Measurements from ENCODE around the gene ABCA7. TPM values are rescaled to one million over a fixed set of nuclear protein-coding genes. Genes with fewer than 3 reads are reported as not detected.

Gene ABCA7
- total RNA-seq, 1 experiment from 2014 or later = 18.2 TPM

- no peak overlapping the region for H3K27ac Mint-ChIP-seq (ENCODE audit: low read depth, unreplicated experiment)
- peaks cover 62% of the 10 kb centered on the region for H3K36me3 Mint-ChIP-seq (ENCODE audit: insufficient read depth, unreplicated experiment)
- BruUV-seq (replicated peaks) = no TSS peak
These were observed 2.3 kb upstream of the ABCA7 start for GRCh38 chr19:1037621-1038064.

GRCh38 chr19:1038978-1039645, 795 bp upstream of the ABCA7 start:
- ChIA-PET POLR2A (interaction anchor here (0.7 to 5.1 kb wide), 8 partner anchors 11 to 227 kb away, joined by 3 to 97 read pairs (median 5); partner anchors contain the start of genes CNN2 and RNU6-2), CTCF (interaction anchor here (0.6 kb wide), 2 partner anchors 18 to 160 kb away, joined by 3 to 4 read pairs; partner anchors contain the start of gene RNU6-2)
- Mint-ChIP-seq H3K4me1 (ENCODE audit: insufficient read depth, unreplicated experiment) (peaks cover 10% of the 10 kb centered on the region), H3K27ac (ENCODE audit: low read depth, unreplicated experiment) (peak overlapping the region; percentile 67), H3K9me3 (ENCODE audit: unreplicated experiment) (no peaks in the 10 kb centered on the region), H3K27me3 (ENCODE audit: insufficient read depth, unreplicated experiment) (no peaks in the 10 kb centered on the region), H3K36me3 (ENCODE audit: insufficient read depth, unreplicated experiment) (peaks cover 52% of the 10 kb centered on the region), H3K4me3 (ENCODE audit: unreplicated experiment) (peak overlapping the region; percentile 92)
- no TSS peak for BruUV-seq (replicated peaks)
- DNase-seq (ENCODE audit: unreplicated experiment) = no peak
- intact Hi-C loops (cut with micrococcal nuclease) = no loop called here
- TF ChIP-seq, protein P1, sequence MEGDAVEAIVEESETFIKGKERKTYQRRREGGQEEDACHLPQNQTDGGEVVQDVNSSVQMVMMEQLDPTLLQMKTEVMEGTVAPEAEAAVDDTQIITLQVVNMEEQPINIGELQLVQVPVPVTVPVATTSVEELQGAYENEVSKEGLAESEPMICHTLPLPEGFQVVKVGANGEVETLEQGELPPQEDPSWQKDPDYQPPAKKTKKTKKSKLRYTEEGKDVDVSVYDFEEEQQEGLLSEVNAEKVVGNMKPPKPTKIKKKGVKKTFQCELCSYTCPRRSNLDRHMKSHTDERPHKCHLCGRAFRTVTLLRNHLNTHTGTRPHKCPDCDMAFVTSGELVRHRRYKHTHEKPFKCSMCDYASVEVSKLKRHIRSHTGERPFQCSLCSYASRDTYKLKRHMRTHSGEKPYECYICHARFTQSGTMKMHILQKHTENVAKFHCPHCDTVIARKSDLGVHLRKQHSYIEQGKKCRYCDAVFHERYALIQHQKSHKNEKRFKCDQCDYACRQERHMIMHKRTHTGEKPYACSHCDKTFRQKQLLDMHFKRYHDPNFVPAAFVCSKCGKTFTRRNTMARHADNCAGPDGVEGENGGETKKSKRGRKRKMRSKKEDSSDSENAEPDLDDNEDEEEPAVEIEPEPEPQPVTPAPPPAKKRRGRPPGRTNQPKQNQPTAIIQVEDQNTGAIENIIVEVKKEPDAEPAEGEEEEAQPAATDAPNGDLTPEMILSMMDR (IDR thresholded peaks at IDR 0.05; ENCODE audit: unreplicated experiment) = no peak

More at GRCh38 chr19:1037621-1038064, 2.3 kb upstream of the ABCA7 start:
- intact Hi-C loops (cut with micrococcal nuclease) = no loop called here
- peaks cover 10% of the 10 kb centered on the region for H3K4me1 Mint-ChIP-seq (ENCODE audit: insufficient read depth, unreplicated experiment)
- CTCF ChIA-PET = no interaction called here
- H3K27me3 Mint-ChIP-seq (ENCODE audit: insufficient read depth, unreplicated experiment) = no peaks in the 10 kb centered on the region
- POLR2A ChIA-PET = interaction anchor here (1.1 to 5.1 kb wide), 2 partner anchors 10 to 172 kb away, joined by 3 to 97 read pairs; partner anchors contain the start of gene CNN2
- TF ChIP-seq, protein P1 (IDR thresholded peaks at IDR 0.05; ENCODE audit: unreplicated experiment) = no peak
- H3K4me3 Mint-ChIP-seq (ENCODE audit: unreplicated experiment) = no peak overlapping the region
- no peak for DNase-seq (ENCODE audit: unreplicated experiment)
- no peaks in the 10 kb centered on the region for H3K9me3 Mint-ChIP-seq (ENCODE audit: unreplicated experiment)

- ChIA-PET CTCF (interaction anchor here (0.6 kb wide), 1 partner anchor 9 kb away, joined by 3 read pairs; no protein-coding TSS in a partner anchor), POLR2A (interaction anchor here (0.5 to 5.1 kb wide), 17 partner anchors 13 to 235 kb away, joined by 3 to 97 read pairs (median 3); partner anchors contain the start of genes CNN2, FAM174C, POLR2E and RNU6-2)
- intact Hi-C loops (cut with micrococcal nuclease) = no loop called here
- Mint-ChIP-seq H3K9me3 (ENCODE audit: unreplicated experiment) (no peaks in the 10 kb centered on the region), H3K4me3 (ENCODE audit: unreplicated experiment) (peak overlapping the region; percentile 92), H3K4me1 (ENCODE audit: insufficient read depth, unreplicated experiment) (peaks cover 6% of the 10 kb centered on the region), H3K36me3 (ENCODE audit: insufficient read depth, unreplicated experiment) (peaks cover 44% of the 10 kb centered on the region), H3K27me3 (ENCODE audit: insufficient read depth, unreplicated experiment) (no peaks in the 10 kb centered on the region), H3K27ac (ENCODE audit: low read depth, unreplicated experiment) (peak overlapping the region; percentile 67)
- BruUV-seq (replicated peaks) = no TSS peak
- TF ChIP-seq, protein P1 (IDR thresholded peaks at IDR 0.05; ENCODE audit: unreplicated experiment) = no peak
- peak; percentile 94 for DNase-seq (ENCODE audit: unreplicated experiment)
These were observed 767 bp downstream of the ABCA7 start for GRCh38 chr19:1040476-1041271.

Data from MCF 10A (cell line).